H1 (cell line): Measurements from ENCODE around the gene ZBTB16. TPM values are rescaled to one million over a fixed set of nuclear protein-coding genes. Genes with fewer than 3 reads are reported as not detected.

Experiments used
- CTCF ChIA-PET: fragments of 300-600 bp; sonication (Branson Sonifier 250); formaldehyde crosslinking; loops from one replicate; lab custom pipeline; 2021; ENCODE audit not compliant: partially characterized antibody; lab: Charles Lee
- POLR2A ChIA-PET: fragments of 300-600 bp; sonication (Branson Sonifier 250); formaldehyde crosslinking; loops from one replicate; lab custom pipeline; 2021; ENCODE audit warnings: inconsistent platforms; ENCODE audit not compliant: partially characterized antibody; lab: Charles Lee
- DNase-seq, 2 experiments: peaks; one replicate each; pipeline versions ENCODE4 v3.0.0 to v3.0.0-alpha.2; 2010 to 2022; ENCODE audit warnings: low spot score in 2 of 2, low read depth in 1 of 2, mixed read lengths in 1 of 2
- FAIRE-seq: peaks from 2 replicates; lab custom pipeline; 2011; peaks lifted over from hg19 to GRCh38; lab: Jason Lieb, UNC
- H2AFZ ChIP-seq: 2 replicates; pipeline ENCODE4 v1.8.1; 2012; ENCODE audit warnings: low read length, inconsistent platforms
- H2AK5ac ChIP-seq: 2 replicates; pipeline ENCODE4 v1.6.1; 2013; ENCODE audit warnings: low read depth, low read length
- H2BK120ac ChIP-seq: replicated peaks from 2 replicates; pipeline ENCODE3; 2013; ENCODE audit warnings: low read depth, low read length, inconsistent platforms
- H2BK12ac ChIP-seq: 2 replicates; pipeline ENCODE4 v1.6.1; 2013; ENCODE audit warnings: low read depth, low read length
- H2BK15ac ChIP-seq: 2 replicates; pipeline ENCODE4 v1.6.1; 2013; ENCODE audit warnings: low read length
- H2BK20ac ChIP-seq: 2 replicates; pipeline ENCODE4 v1.6.1; 2013; ENCODE audit warnings: low read length
- H2BK5ac ChIP-seq: 2 replicates; pipeline ENCODE4 v1.6.1; 2013; ENCODE audit warnings: low read depth, low read length
- H3K14ac ChIP-seq: 2 replicates; pipeline ENCODE4 v1.6.1; 2013; ENCODE audit warnings: inconsistent platforms; ENCODE audit not compliant: insufficient read length
- H3K18ac ChIP-seq: 2 replicates; pipeline ENCODE4 v1.6.1; 2013; ENCODE audit warnings: low read length; ENCODE audit errors: extremely low read depth
- H3K23ac ChIP-seq: 2 replicates; pipeline ENCODE4 v1.6.1; 2013; ENCODE audit warnings: inconsistent platforms; ENCODE audit not compliant: insufficient read length
- H3K23me2 ChIP-seq: 2 replicates; pipeline ENCODE4 v1.6.1; 2013; ENCODE audit warnings: low read depth, low read length
- H3K27ac ChIP-seq: 2 replicates; pipeline ENCODE4 v1.6.1; 2011; ENCODE audit warnings: low read depth, low read length, inconsistent platforms
- H3K27me3 ChIP-seq, 4 experiments: replicated peaks in 1 of 4; 1 replicate in 1 of 4; 2 replicates in 3 of 4; pipeline versions ENCODE4 v1.6.1 to v1.8.1; 2011 to 2013; ENCODE audit warnings: low read length in 3 of 4, mild to moderate bottlenecking in 3 of 4, inconsistent platforms in 2 of 4, mixed read lengths in 2 of 4, moderate library complexity in 1 of 4; ENCODE audit not compliant: control insufficient read depth in 3 of 4, insufficient read depth in 3 of 4; ENCODE audit errors: extremely low read depth in 1 of 4
- H3K36me3 ChIP-seq, 4 experiments: 2 replicates each; pipeline versions ENCODE4 v1.6.1 to v1.8.1; 2011 to 2013; ENCODE audit warnings: mild to moderate bottlenecking in 4 of 4, low read length in 3 of 4, moderate library complexity in 2 of 4, control low read depth in 1 of 4, inconsistent platforms in 1 of 4; ENCODE audit not compliant: insufficient read depth in 4 of 4, control insufficient read depth in 2 of 4
- H3K4ac ChIP-seq: replicated peaks from 2 replicates; pipeline ENCODE3; 2013; ENCODE audit warnings: low read length, low read depth, mixed read lengths, inconsistent platforms; ENCODE audit not compliant: insufficient read length
- H3K4me1 ChIP-seq, 4 experiments: replicated peaks in 1 of 4; 1 replicate in 1 of 4; 2 replicates in 3 of 4; pipeline versions ENCODE4 v1.6.1 to v1.8.1; 2011 to 2013; ENCODE audit warnings: low read length in 3 of 4, inconsistent platforms in 2 of 4, mixed read lengths in 1 of 4; ENCODE audit not compliant: insufficient read depth in 4 of 4, control insufficient read depth in 3 of 4
- H3K4me2 ChIP-seq, 2 experiments: 2 replicates each; pipeline versions ENCODE4 v1.6.1 to v1.8.1; 2011 to 2013; ENCODE audit warnings: low read depth in 2 of 2, low read length in 2 of 2, control low read depth in 1 of 2, inconsistent platforms in 1 of 2, mild to moderate bottlenecking in 1 of 2; ENCODE audit not compliant: insufficient read depth in 1 of 2
- H3K4me3 ChIP-seq, 4 experiments: fragments of 200-600, 300-600 bp in 1 of 4; sonication (generic), shearing (Covaris generic), sonication (Bioruptor Twin) in 1 of 4; 2 replicates each; pipeline versions ENCODE4 v1.5.1 to v1.8.1; 2011 to 2016; ENCODE audit warnings: low read length in 4 of 4, low read depth in 3 of 4, control low read depth in 2 of 4, inconsistent platforms in 2 of 4, mild to moderate bottlenecking in 2 of 4, mixed read lengths in 1 of 4, moderate library complexity in 1 of 4; ENCODE audit not compliant: insufficient read depth in 2 of 4; ENCODE audit errors: extremely low read depth in 1 of 4
- H3K56ac ChIP-seq: replicated peaks from 2 replicates; pipeline ENCODE3; 2013; ENCODE audit warnings: low read depth, mild to moderate bottlenecking, mixed read lengths, low read length, inconsistent platforms; ENCODE audit not compliant: insufficient read length
- H3K79me1 ChIP-seq: 2 replicates; pipeline ENCODE4 v1.6.1; 2013; ENCODE audit warnings: low read depth, low read length, control low read depth
- H3K79me2 ChIP-seq, 2 experiments: 2 replicates each; pipeline versions ENCODE4 v1.6.1 to v1.8.1; 2012 to 2013; ENCODE audit warnings: low read length in 2 of 2, mild to moderate bottlenecking in 2 of 2, inconsistent platforms in 1 of 2; ENCODE audit not compliant: insufficient read depth in 2 of 2, control insufficient read depth in 1 of 2
- H3K9ac ChIP-seq, 4 experiments: replicated peaks in 1 of 4; 1 replicate in 1 of 4; 2 replicates in 3 of 4; pipeline versions ENCODE4 v1.6.1 to v1.8.1; 2011 to 2013; ENCODE audit warnings: low read depth in 3 of 4, low read length in 3 of 4, control low read depth in 2 of 4, mild to moderate bottlenecking in 2 of 4, moderate library complexity in 2 of 4, inconsistent platforms in 1 of 4; ENCODE audit errors: extremely low read depth in 1 of 4
- H3K9me3 ChIP-seq, 2 experiments: 2 replicates each; pipeline versions ENCODE4 v1.6.1 to v1.8.1; 2012 to 2013; ENCODE audit warnings: mild to moderate bottlenecking in 2 of 2, moderate library complexity in 2 of 2, control low read depth in 1 of 2, inconsistent platforms in 1 of 2, low read depth in 1 of 2, low read length in 1 of 2, mixed read lengths in 1 of 2; ENCODE audit not compliant: insufficient read depth in 2 of 2
- H4K20me1 ChIP-seq, 2 experiments: replicated peaks in 1 of 2; 2 replicates each; pipeline versions ENCODE3 to v1.8.1; 2011 to 2013; ENCODE audit warnings: inconsistent platforms in 2 of 2, low read length in 2 of 2, mild to moderate bottlenecking in 1 of 2; ENCODE audit not compliant: insufficient read depth in 2 of 2, control insufficient read depth in 1 of 2
- H4K5ac ChIP-seq: 2 replicates; pipeline ENCODE4 v1.6.1; 2013; ENCODE audit warnings: low read length, low read depth, mixed read lengths, inconsistent platforms; ENCODE audit not compliant: insufficient read length
- H4K8ac ChIP-seq: 2 replicates; pipeline ENCODE4 v1.8.0; 2013; ENCODE audit warnings: mild to moderate bottlenecking, moderate library complexity, low read length, inconsistent platforms; ENCODE audit not compliant: insufficient read depth; ENCODE audit errors: extremely low read depth
- H4K91ac ChIP-seq: replicated peaks from 2 replicates; pipeline ENCODE3; 2013; ENCODE audit warnings: low read length, mixed read lengths, inconsistent platforms; ENCODE audit not compliant: insufficient read length
- BRCA1 ChIP-seq: IDR thresholded peaks from 2 replicates; pipeline ENCODE4 v1.6.1; 2012; ENCODE audit warnings: low read depth, low read length, improper control_type of control experiment
- E2F6 ChIP-seq: IDR thresholded peaks from 2 replicates; pipeline ENCODE4 v1.6.1; 2012; ENCODE audit warnings: inconsistent platforms
- EP300 ChIP-seq, 2 experiments: IDR thresholded peaks; 1 replicate in 1 of 2; 2 replicates in 1 of 2; pipeline ENCODE4 v1.6.1; 2011 to 2012; ENCODE audit warnings: low read depth in 2 of 2, low read length in 2 of 2, mild to moderate bottlenecking in 2 of 2, borderline replicate concordance in 1 of 2, inconsistent platforms in 1 of 2, moderate library complexity in 1 of 2
- FOSL1 ChIP-seq: IDR thresholded peaks from 2 replicates; pipeline ENCODE4 v1.6.1; 2011; ENCODE audit warnings: mild to moderate bottlenecking, low read depth, low read length, moderate library complexity; ENCODE audit not compliant: insufficient read depth
- GABPA ChIP-seq: IDR thresholded peaks from 2 replicates; pipeline ENCODE4 v1.6.1; 2011; ENCODE audit warnings: mild to moderate bottlenecking, low read length, moderate library complexity, borderline replicate concordance; ENCODE audit not compliant: insufficient read depth
- HDAC6 ChIP-seq: IDR thresholded peaks from one replicate; pipeline ENCODE4 v1.7.1; 2012; ENCODE audit warnings: low read depth, mild to moderate bottlenecking, inconsistent platforms, low read length, moderate library complexity
- JUND ChIP-seq: IDR thresholded peaks from 2 replicates; pipeline ENCODE4 v1.6.1; 2011; ENCODE audit warnings: mild to moderate bottlenecking, improper control_type of control experiment, low read length
- MAX ChIP-seq: IDR thresholded peaks from 2 replicates; pipeline ENCODE4 v1.6.1; 2012; ENCODE audit warnings: inconsistent platforms
- POLR2AphosphoS5 ChIP-seq: IDR thresholded peaks from 2 replicates; pipeline ENCODE4 v1.6.1; 2011; ENCODE audit warnings: low read depth, low read length
- SAP30 ChIP-seq: fragments of 300-600 bp; sonication (generic); IDR thresholded peaks from 2 replicates; pipeline ENCODE4 v1.7.1; 2012; ENCODE audit warnings: low read length, moderate library complexity, mild to moderate bottlenecking, inconsistent platforms; ENCODE audit not compliant: insufficient read depth, insufficient replicate concordance
- SIRT6 ChIP-seq: IDR thresholded peaks from one replicate; pipeline ENCODE4 v1.7.1; 2012; ENCODE audit warnings: low read length, inconsistent platforms
- YY1 ChIP-seq: IDR thresholded peaks from 2 replicates; pipeline ENCODE4 v1.6.1; 2011; ENCODE audit warnings: low read depth, mild to moderate bottlenecking, low read length
- WGBS, 2 experiments: shearing (Covaris generic) in 1 of 2; methylation state at CpG; one replicate each; pipeline versions ENCODE4 v1.1.6 to v1.1.7; 2013 to 2015; ENCODE audit warnings: low lambda C conversion rate in 2 of 2, mixed read lengths in 2 of 2, inconsistent platforms in 1 of 2, low coverage in 1 of 2, missing lambda C conversion rate in 1 of 2; ENCODE audit not compliant: insufficient replicate concordance in 2 of 2, insufficient coverage in 1 of 2, insufficient read length in 1 of 2; ENCODE audit errors: extremely low coverage in 1 of 2, missing lambda C conversion rate in 1 of 2; 5-methylcytosine and 5-hydroxymethylcytosine counted together
- polyA plus RNA-seq, 7 experiments: library from polyadenylated mRNA; depleted of rRNA in 3 of 7; stranded (reverse) in 5 of 7; unstranded in 2 of 7; fragments of >200 nt in 5 of 7; fragments of 200-250 nt in 2 of 7; gene quantifications; 1 replicate in 5 of 7; 2 replicates in 1 of 7; 4 replicates in 1 of 7; pipeline versions ENCODE4 v1.2.1 to v1.2.3, GENCODE V29; 2011 to 2013; ENCODE audit warnings: missing spikeins in 2 of 7, mixed read lengths in 2 of 7
- total RNA-seq: library from RNA; stranded (reverse); fragmentation: NEBNext Ultra II Directional; extraction: Animal tissue kit (Norgen Biotek cat#: 25700); gene quantifications from 2 replicates; pipeline ENCODE4 v1.2.1, GENCODE V29; 2021

The ZBTB16 gene
- total and polyA plus RNA-seq, 2 of the 8 experiments (the other 6 are each of a cell fraction or from before 2014, with no cell fraction given), result 0.12 to 0.61 TPM

GRCh38 chr11:114239753-114240161, 180.2 kb downstream of the ZBTB16 start:
- H2BK5ac ChIP-seq, result no peak overlapping the region
- H3K27ac ChIP-seq, result no peak overlapping the region
- H2BK120ac ChIP-seq, result no peak overlapping the region
- TF ChIP-seq JUND (no peak), FOSL1 (no peak), SIRT6 (no peak), BRCA1 (no peak), SAP30 (no peak), GABPA (no peak), POLR2AphosphoS5 (no peak), MAX (no peak), EP300 (IDR thresholded peaks at IDR 0.05; ENCODE audit: borderline replicate concordance in 1 of 2, low read depth in 2 of 2, low read length in 2 of 2) (no peak), E2F6 (no peak), YY1 (no peak), HDAC6 (no peak)
- POLR2A ChIA-PET, result no interaction called here
- peak overlapping the region; percentile 39; the same call in 1 of the 2 replicates for H2BK12ac ChIP-seq
- H2AK5ac ChIP-seq, result no peak overlapping the region
- no peaks in the 10 kb centered on the region; the same call in 1 of the 2 replicates for H3K79me1 ChIP-seq
- H3K14ac ChIP-seq, result no peak overlapping the region
- no peaks in the 10 kb centered on the region for H3K9me3 ChIP-seq
- no peaks in the 10 kb centered on the region; a peak in 2 of 7 replicates for H3K4me1 ChIP-seq
- WGBS, 2 experiments, result 95% methylated on average over 6 of the region's 6 CpGs; no CpG with 5 or more reads in 1 of the 2 experiments
- H3K4ac ChIP-seq, result no peak overlapping the region
- H3K27me3 ChIP-seq, result no peaks in the 10 kb centered on the region; a peak in 1 of 7 replicates
- no peak overlapping the region for H4K91ac ChIP-seq
- no peak overlapping the region for H3K4me2 ChIP-seq
- CTCF ChIA-PET, result interaction anchor here (0.9 to 20.1 kb wide), 2 partner anchors 21 to 192 kb away, joined by 4 to 256 read pairs; no protein-coding TSS in a partner anchor
- H3K79me2 ChIP-seq, result no peaks in the 10 kb centered on the region
- no peak overlapping the region for H3K23ac ChIP-seq
- no peak overlapping the region for H4K8ac ChIP-seq
- H3K23me2 ChIP-seq, result no peaks in the 10 kb centered on the region; the same call in 1 of the 2 replicates
- H3K18ac ChIP-seq, result no peak overlapping the region
- no peak overlapping the region for H3K56ac ChIP-seq
- H2BK15ac ChIP-seq, result no peak overlapping the region
- H3K9ac ChIP-seq, result no peak overlapping the region
- H2AFZ ChIP-seq, result no peak overlapping the region
- no peaks in the 10 kb centered on the region for H3K36me3 ChIP-seq
- H3K4me3 ChIP-seq, result no peak overlapping the region
- no peak for DNase-seq
- no peak overlapping the region for H2BK20ac ChIP-seq
- H4K5ac ChIP-seq, result no peak overlapping the region
- no peak for FAIRE-seq
- no peaks in the 10 kb centered on the region for H4K20me1 ChIP-seq
